Ureter (tissue), 1 donor: ENCODE measurements around the gene BARHL1. TPM values are rescaled to one million over a fixed set of nuclear protein-coding genes. Genes with fewer than 3 reads are reported as not detected.

Source experiments
- DNase-seq: peaks from one replicate; pipeline ENCODE4 v3.0.0-alpha.2; 2020; ENCODE audit warnings: low spot score
- total RNA-seq: library from RNA; stranded (reverse); gene quantifications from one replicate; pipeline ENCODE4 v1.2.4, GENCODE V29; 2023
- donor health status: DM: yes; HTN: yes; CAD: no.

The BARHL1 gene
- total RNA-seq, 1 donor from 2014 or later: not detected

DNA sequence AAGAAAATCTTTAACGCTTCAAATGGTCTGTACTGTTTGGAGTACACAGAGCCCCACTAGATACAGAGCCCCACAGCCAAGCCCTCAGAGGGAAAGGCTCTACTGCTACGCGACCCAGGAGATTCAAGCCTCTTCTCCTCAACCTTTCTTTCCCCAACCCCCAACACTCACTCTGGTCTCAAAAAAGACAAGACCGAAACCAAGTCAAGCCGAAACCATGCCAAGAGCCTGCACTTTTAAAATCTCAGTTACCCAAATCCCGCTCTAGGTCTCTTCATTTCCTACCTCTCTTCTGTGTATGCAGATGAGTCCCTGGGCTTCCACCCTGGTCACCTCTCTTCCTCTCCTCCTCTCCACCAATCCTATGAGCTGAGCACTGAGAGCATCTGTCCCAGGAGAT is 31.9 kb downstream of the BARHL1 start:
- no peak for DNase-seq

DNA sequence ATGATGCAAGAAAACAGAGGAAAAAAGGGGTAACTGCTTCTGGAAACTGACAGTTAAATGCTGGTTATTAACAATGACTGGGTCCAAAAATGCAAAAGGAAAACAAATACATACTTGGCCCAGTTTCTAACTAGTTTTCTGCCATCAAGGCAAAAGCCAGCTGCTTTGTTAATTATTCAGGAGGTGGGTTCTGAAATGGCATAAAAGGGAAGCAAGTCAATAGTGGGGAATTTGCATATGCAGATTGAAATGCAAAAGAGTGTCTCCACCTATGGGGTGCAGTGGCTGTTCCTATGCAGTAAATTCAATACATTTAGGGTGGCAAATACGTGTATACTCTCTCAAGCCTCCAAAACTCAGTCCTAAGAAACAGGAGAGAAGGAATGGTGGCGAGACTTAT is 33.4 kb downstream of the BARHL1 start:
- no peak for DNase-seq

DNA sequence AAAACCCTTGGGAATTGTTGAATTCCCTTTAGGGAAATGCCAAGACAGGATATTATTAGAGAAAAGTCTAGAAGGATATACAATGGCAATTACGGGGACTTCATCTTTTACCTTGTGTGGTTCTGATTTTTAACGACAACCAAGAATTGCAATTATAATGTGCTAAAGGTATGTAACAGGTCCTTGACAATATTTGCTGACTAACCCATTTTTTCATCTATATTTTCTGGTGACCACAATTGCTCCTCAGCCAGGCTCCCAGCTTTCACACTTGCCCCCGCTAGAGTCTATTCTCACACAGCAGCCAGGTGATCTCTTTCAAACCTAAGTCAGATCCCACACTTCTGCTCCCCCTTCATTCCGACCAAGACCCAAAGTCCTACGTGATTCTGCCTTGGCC is 34.3 kb downstream of the BARHL1 start:
- DNase-seq: no peak

DNA sequence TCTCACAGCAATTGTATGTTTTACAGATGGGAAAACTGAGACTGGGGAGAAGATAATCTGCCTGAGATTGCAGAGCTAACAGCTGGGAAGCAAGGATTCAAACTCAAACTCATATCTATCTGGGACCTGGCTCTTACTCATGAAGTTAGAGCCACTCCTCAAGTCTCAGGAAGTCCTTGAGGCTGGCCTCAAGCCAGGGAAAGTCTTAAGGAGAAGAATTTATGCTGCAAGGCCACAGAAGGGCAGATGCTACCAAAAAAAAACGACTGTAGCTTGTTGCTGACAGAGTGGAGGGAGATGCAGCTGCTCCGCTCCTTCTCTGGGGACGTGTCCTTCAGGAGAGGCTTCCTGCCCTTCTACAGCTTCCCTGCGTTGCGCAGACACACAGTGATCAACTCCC is 39.8 kb downstream of the BARHL1 start:
- no peak for DNase-seq

DNA sequence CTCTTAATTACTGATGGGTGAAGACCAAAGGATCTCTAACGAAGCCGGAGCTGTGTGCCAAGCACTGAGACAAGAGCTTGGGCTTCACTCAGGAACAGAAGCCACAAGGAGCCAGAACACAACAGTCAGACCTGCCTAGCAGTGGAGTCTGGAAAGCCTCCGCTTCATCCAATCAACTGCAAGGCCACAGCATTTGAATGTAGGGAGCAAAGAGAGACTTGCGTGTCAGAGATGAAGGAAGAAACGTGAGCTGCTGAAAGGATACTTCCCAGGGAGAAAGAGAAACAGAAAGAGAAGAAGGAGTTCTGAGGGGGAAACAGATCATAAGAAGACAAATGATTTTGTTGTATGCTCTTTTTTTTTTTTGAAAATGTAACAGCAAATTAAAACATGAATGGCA is 43.9 kb downstream of the BARHL1 start:
- no peak for DNase-seq

DNA sequence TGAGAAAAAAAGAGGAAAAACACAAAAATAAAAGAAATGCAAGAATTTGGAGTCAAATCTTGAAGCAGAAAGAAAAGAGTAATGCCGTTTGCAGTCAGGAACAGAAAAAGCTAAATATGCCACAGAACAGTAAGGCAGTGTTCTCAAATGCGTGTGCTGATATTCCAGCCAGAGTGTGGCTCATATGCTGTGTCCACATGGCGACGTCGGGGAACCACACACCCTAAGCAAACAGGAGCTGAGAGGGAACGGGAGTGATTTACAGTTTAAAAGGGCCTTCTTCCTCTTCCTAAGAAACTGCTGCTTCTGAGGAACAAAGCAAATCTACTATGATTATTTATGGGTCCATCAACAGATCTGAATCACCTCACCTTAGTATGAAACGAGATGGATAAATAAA is 44.7 kb downstream of the BARHL1 start:
- no peak for DNase-seq

DNA sequence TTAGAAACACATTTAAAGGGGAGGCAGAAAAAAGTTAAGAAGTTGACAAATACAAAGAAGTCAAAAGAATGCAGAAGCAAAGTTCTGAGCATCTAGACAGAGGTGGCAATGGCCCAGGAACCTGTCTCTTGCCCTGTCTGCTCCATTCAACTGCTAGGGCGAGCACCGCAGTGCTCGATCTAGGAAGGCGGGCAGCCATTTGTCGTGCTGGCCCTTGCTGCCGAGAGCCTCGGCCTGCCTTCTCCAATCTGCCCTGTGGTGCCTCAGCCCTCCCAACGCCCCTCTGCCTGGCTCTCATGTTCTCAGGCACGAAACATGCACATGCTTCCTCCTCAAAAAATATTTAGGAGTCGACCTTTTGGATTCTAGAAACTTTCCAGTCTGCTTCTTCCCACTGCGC is 45.2 kb downstream of the BARHL1 start:
- DNase-seq: no peak

DNA sequence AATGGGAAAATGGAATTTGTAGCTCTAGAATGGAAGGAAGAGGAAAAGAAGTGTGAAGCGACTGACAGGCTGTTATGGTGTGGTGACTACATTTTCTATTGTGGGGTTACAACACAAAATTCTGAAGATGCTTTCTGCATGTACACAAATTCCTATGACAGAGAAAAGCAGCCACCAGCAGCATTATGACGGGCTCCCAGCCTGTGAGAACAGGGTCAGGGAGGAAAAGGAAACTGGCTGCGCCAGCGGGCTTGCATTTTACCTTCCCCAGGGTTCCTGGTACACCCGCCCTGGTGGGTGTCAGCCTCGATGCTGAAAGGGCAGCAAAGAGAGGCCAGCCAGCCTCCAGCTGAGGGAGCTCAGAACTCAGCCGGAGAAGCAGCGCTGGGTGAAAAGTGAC is 46.3 kb downstream of the BARHL1 start:
- no peak for DNase-seq

DNA sequence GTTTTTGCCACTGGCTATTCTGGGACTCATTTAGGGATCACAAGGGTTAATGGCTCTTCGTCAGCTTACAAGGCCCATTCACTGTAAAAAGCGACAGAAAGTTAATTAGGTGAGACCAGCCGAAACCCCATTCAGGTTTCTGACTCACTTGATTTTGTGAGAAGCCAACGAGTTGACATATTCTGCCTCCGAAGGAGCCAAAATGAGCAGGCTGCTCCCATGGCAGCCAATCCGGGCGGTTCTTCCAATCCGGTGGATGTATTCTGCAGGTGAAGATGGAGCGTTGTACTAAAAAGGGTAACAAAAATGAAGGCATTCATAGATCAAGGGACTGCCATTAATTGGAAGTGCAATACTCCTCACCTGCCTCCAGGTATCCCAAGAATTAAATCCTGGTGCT is 47.7 kb downstream of the BARHL1 start:
- DNase-seq: no peak

DNA sequence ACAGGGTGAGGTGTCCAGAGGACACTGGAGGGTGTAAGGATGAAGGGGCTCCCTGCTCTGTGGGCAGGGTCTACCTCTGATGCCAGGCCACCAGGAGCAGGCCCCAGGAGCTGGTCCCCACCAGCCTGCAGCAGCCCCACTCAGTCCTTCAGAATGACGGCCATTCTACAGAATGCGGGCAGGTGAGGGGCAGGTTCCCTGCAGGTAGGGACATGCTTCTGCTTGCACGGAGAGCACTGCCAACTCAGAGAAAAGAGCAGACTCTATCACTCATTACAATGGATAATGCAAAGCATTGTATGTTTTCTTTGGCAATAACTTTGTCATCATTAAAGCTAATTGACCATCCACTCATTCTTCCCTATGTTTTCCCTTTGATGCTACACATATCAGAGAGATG is 48.4 kb downstream of the BARHL1 start:
- no peak for DNase-seq

DNA sequence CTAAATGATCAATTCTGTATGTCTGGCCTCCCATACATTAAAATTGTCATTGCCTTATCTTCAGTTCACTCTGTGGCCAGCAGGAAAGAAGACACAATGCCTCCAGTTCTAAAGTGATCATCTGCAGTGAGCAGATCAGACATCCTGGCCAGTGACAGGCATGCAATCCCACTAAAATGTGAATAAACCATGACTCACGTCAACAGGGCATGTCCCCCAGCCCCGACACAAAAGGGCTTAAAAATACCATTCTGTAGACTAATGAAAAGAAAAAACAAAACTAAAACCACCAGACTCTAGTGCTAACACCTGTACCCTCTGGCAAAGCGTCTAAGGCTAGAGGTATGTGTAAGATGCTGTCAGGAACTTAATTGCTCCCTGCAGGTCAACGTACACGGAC is 48.9 kb downstream of the BARHL1 start:
- no peak for DNase-seq

DNA sequence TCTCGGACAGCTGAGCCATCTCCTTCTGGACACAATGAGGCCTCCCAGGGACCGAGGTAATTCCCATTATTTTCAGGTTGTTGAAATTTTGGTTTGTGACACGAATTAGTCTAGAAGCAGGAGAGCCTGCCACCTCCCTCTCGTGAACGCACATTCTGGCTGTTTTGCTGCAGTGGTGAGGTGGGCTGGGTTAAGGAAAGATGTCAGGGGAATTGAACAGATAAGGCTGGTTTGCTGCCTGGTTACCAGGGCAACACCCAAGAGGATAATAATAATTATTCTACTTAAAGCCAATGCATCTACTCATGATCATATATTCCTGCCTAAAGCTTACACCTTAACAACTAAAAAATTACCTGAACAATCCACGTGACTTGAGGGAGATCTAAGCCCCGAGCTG is 49.3 kb downstream of the BARHL1 start:
- no peak for DNase-seq

DNA sequence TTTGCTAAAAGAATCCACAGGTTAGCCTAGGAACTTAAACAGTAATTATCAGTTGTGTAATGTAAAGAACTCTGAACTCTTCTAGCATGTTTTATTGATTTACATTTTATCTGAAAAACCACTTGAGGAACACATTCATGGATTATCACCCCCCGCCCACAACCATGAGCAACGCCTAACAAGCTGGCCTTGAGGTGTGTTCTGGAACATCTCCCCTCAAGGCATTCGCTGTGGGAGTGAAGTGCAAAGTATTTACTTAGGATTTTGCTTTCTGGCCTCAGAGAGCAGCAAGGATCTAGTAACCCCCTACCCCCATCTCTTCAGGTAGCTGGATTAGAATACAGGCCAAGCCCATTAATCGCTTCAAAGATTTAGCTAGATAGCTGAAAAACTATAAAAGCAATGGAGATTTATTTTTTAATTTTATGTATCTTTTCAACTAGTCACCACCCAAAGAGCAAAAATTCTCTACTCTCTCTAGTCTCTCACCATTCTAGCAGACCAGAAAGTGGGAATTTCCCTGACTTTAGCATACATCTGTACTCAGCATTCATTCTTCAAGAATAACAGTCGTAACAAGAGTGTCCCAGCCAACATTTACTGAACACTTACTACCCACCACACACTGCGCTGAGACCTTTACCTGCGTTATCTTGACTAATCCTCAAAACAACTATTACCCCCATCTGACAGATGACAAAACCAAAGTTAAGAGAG is 50.2 kb downstream of the BARHL1 start:
- DNase-seq: no peak

DNA sequence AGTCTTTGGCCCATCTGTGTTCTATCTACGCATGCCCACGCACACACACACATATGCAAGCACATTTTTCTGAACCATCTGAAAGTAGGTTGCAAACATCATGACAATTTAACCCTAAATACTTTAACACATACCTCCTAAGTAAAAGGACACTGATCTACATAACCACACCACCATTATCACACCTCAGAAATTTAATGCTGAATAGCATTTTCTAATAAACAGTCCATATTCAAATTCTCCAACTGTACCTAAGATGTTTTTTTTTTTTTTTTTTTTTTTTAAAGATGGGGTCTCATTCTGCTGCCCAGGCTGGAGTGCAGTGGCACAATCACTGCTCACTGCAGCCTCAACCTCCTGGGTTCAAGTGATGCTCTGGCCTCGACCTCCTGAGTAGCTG is 51.9 kb downstream of the BARHL1 start:
- no peak for DNase-seq

DNA sequence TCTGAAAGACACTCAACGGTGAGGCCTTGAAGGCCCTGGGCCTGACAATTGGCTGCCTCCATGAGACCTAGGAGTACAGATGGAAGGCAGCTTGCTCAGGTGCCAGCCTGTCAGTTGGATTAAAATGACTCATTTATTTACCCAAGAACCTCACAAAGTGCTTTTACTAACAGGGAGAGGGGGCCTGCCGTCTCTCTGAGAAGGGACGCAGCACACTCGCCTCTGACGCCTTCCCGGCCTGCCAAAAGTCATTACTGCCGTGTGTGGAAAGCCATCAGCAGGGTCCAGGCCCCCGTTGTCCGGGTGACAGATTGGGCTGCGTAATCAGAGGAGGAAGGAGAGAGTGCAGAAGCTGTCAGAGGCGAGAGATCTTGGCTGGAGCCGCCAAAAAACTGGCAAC is 54.9 kb downstream of the BARHL1 start:
- DNase-seq: no peak

DNA sequence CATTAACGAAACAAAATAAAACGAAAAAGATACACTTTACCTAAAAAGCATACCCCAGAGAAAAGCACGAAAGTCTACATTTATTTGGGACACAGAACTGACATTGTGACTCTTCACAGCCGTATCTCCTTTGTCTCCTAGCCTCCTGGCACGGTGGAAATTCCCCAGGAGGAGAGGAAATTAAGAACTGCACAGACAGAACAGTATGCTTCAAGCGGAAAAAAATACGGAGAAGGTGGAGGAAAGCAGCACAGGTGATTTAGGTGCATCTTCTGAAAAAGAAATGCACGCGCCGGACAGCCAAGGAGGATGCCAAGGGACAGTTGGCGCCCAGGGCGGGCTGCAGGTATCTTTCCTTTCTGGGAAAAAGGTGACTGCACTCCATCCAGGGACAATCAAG is 55.4 kb downstream of the BARHL1 start:
- no peak for DNase-seq

DNA sequence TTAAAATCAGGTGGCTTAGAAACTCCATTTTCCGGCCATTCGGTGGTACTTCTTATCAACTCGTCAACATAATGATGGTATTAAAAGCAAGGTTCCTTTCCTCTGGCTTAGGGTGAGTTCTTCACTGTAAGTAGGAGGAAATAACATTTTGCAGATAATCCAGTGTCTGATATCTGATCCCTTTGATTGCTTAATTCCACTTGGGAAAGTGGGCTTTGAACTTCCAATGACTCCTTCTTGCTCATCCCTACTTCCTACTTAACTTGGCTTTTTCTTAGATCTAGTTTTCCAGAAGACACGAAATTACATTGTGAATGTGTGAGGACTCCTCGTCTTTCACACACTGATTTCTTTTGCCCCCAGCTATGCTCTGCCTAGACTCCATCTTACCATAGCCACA is 55.8 kb downstream of the BARHL1 start:
- no peak for DNase-seq

DNA sequence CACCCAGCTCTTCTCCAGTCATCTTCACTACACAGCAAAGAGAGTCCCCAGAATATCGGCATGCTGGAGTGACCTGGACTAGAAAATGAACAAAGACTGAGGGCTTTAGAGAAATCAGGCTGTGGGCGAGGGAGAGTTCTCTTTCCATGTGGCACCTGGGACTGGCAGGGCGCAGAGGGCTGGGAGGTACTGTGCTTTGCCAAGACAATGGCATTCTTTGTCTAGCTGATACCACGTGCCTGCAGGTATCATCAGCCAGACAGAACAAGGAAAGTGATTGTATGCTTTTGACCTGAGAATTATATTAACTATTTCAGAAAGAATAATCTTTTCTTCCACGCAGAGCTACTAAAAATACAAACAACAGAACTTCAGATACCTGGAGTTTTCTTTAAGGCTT is 56.9 kb downstream of the BARHL1 start:
- DNase-seq: no peak

Other genes starting within 250 kb of the BARHL1 start
- gene SETX, start 227.6 kb upstream of the BARHL1 start, total RNA-seq: 67.6 TPM
- gene TTF1, start 175.8 kb upstream of the BARHL1 start, total RNA-seq: 13.1 TPM
- not detected for gene CFAP77, start 172.4 kb upstream of the BARHL1 start, total RNA-seq
- 25.8 TPM for gene DDX31, start 87.4 kb downstream of the BARHL1 start, total RNA-seq
- gene GTF3C4, start 87.9 kb downstream of the BARHL1 start, total RNA-seq: 16.5 TPM